Endothelial cell of umbilical vein (primary cell): ENCODE results near the gene TOMM40L. TPM values are rescaled to one million over a fixed set of nuclear protein-coding genes. Genes with fewer than 3 reads are reported as not detected.

Experiments used
- BruUV-seq: library from RNA; stranded (reverse); fragments of 400-500 nt; replicated peaks from 2 replicates; lab custom pipeline; 2021; lab: Mats Ljungman, UMichigan
- CTCF ChIA-PET: fragments of 300-600, 350-600 bp; sonication (Branson Sonifier 250); formaldehyde crosslinking; loops from one replicate; lab custom pipeline; 2021; ENCODE audit warnings: antibody characterized with exemption, inconsistent platforms; lab: Charles Lee
- POLR2A ChIA-PET: fragments of 300-600, 350-600 bp; sonication (Branson Sonifier 250); formaldehyde crosslinking; loops from one replicate; lab custom pipeline; 2021; ENCODE audit warnings: antibody characterized with exemption, inconsistent platforms; lab: Charles Lee
- DNase-seq: peaks from one replicate; pipeline ENCODE4 v3.0.0-alpha.2; 2011; ENCODE audit warnings: low read depth, low spot score
- FAIRE-seq: peaks from 2 replicates; lab custom pipeline; 2011; peaks lifted over from hg19 to GRCh38; lab: Jason Lieb, UNC
- H2AFZ ChIP-seq: 2 replicates; pipeline ENCODE4 v1.6.0; 2012; ENCODE audit warnings: low read depth, low read length, control low read depth, inconsistent platforms
- H3K27ac ChIP-seq: 2 replicates; pipeline ENCODE4 v1.5.1; 2011; ENCODE audit warnings: low read depth, mild to moderate bottlenecking, control low read depth, low read length, moderate library complexity; ENCODE audit not compliant: insufficient read depth
- H3K27me3 ChIP-seq, 2 experiments: 2 replicates each; pipeline versions ENCODE4 v1.6.0 to v1.6.1; 2011; ENCODE audit warnings: low read length in 2 of 2, mixed read lengths in 1 of 2; ENCODE audit not compliant: control insufficient read depth in 2 of 2, insufficient read depth in 2 of 2
- H3K36me3 ChIP-seq, 2 experiments: 2 replicates in 1 of 2; 3 replicates in 1 of 2; pipeline ENCODE4 v1.5.1; 2011; ENCODE audit warnings: low read length in 2 of 2, mild to moderate bottlenecking in 1 of 2, moderate library complexity in 1 of 2; ENCODE audit not compliant: control insufficient read depth in 2 of 2, insufficient read depth in 2 of 2; ENCODE audit errors: extremely low read depth in 1 of 2
- H3K4me1 ChIP-seq: 3 replicates; pipeline ENCODE4 v1.5.1; 2011; ENCODE audit warnings: mild to moderate bottlenecking, low read length; ENCODE audit not compliant: control insufficient read depth, insufficient read depth; ENCODE audit errors: extremely low read depth
- H3K4me2 ChIP-seq: 2 replicates; pipeline ENCODE4 v1.6.1; 2011; ENCODE audit warnings: low read length, control low read depth, mixed read lengths; ENCODE audit not compliant: insufficient read depth
- H3K4me3 ChIP-seq, 3 experiments: fragments of 200-600 bp in 1 of 3; sonication (generic), shearing (Covaris generic) in 1 of 3; replicated peaks in 1 of 3; 2 replicates each; pipeline ENCODE4 v1.5.1; 2011 to 2016; ENCODE audit warnings: control low read depth in 3 of 3, low read length in 3 of 3, mild to moderate bottlenecking in 2 of 3, inconsistent platforms in 1 of 3, low read depth in 1 of 3, moderate library complexity in 1 of 3; ENCODE audit not compliant: insufficient read depth in 1 of 3
- H3K79me2 ChIP-seq: 2 replicates; pipeline ENCODE4 v1.6.0; 2012; ENCODE audit warnings: low read length, inconsistent platforms; ENCODE audit not compliant: control insufficient read depth, insufficient read depth
- H3K9ac ChIP-seq: replicated peaks from 2 replicates; pipeline ENCODE3; 2011; ENCODE audit warnings: low read length, control low read depth; ENCODE audit not compliant: insufficient read depth; ENCODE audit errors: extremely low read depth
- H3K9me1 ChIP-seq: replicated peaks from 3 replicates; pipeline ENCODE4 v1.6.0; 2011; ENCODE audit warnings: mild to moderate bottlenecking, low read length; ENCODE audit not compliant: control insufficient read depth, insufficient read depth; ENCODE audit errors: extremely low read depth
- H3K9me3 ChIP-seq: replicated peaks from 2 replicates; pipeline ENCODE4 v1.5.1; 2012; ENCODE audit warnings: low read length, inconsistent platforms; ENCODE audit not compliant: control insufficient read depth, insufficient read depth
- H4K20me1 ChIP-seq: replicated peaks from 2 replicates; pipeline ENCODE3; 2011; ENCODE audit warnings: mild to moderate bottlenecking, low read length; ENCODE audit not compliant: control insufficient read depth, insufficient read depth; ENCODE audit errors: extremely low read depth
- EZH2 ChIP-seq: IDR thresholded peaks from 2 replicates; pipeline ENCODE4 v1.6.1; 2012; ENCODE audit warnings: borderline replicate concordance, low read depth, mild to moderate bottlenecking, moderate library complexity, low read length, inconsistent platforms; ENCODE audit not compliant: severe bottlenecking
- GATA2 ChIP-seq: IDR thresholded peaks from 2 replicates; pipeline ENCODE4 v1.7.0; 2011; ENCODE audit warnings: low read depth, mild to moderate bottlenecking, moderate library complexity, mixed read lengths, low read length; ENCODE audit not compliant: insufficient read length, insufficient read depth
- JUN ChIP-seq: IDR thresholded peaks from 2 replicates; pipeline ENCODE4 v1.6.1; 2011; ENCODE audit warnings: borderline replicate concordance, low read depth; ENCODE audit not compliant: insufficient read length, insufficient read depth
- MYC ChIP-seq: IDR thresholded peaks from one replicate; pipeline ENCODE4 v1.6.1; 2011; ENCODE audit warnings: mild to moderate bottlenecking, low read depth, low read length
- POLR2A ChIP-seq: IDR thresholded peaks from 2 replicates; pipeline ENCODE4 v1.6.1; 2012; ENCODE audit warnings: low read depth, mild to moderate bottlenecking, control low read depth, low read length
- POLR2AphosphoS5 ChIP-seq: IDR thresholded peaks from 2 replicates; pipeline ENCODE4 v1.6.1; 2012; ENCODE audit warnings: low read depth, mild to moderate bottlenecking, control low read depth, low read length, moderate library complexity; ENCODE audit not compliant: insufficient read depth
- dilution Hi-C: fragments of 300-500 bp; cut with MboI; formaldehyde crosslinking; loops from one replicate; pipeline ENCODE4 v1.15.0; 2019; ENCODE audit warnings: low sequenced_read_pairs; ENCODE audit not compliant: extremely low pct_ligation_motif_present
- intact Hi-C: fragments of 100-400 bp; cut with micrococcal nuclease; formaldehyde crosslinking; loops from one replicate; pipeline ENCODE4 v1.10.0; 2022
- polyA plus RNA-seq, 4 experiments: library from polyadenylated mRNA; depleted of rRNA in 3 of 4; stranded (reverse) in 3 of 4; unstranded in 1 of 4; fragments of >200 nt; gene quantifications; 2 replicates each; pipeline versions ENCODE4 v1.2.1 to v1.2.3, GENCODE V29; 2011 to 2012; ENCODE audit warnings: missing spikeins in 1 of 4
- total RNA-seq: library from RNA; stranded (reverse); gene quantifications from 2 replicates; pipeline ENCODE4 v1.2.3, GENCODE V29; 2021
- TF ChIP-seq, protein P1 (sequence below): IDR thresholded peaks from 2 replicates; pipeline ENCODE4 v1.6.1; 2011; ENCODE audit not compliant: insufficient read depth, insufficient read length
- TF ChIP-seq, protein P2 (sequence below), 2 donors: IDR thresholded peaks; 1 replicate in 1 of 2; 2 replicates in 1 of 2; pipeline ENCODE4 v1.5.1; 2011; ENCODE audit warnings: low read length in 2 of 2, mild to moderate bottlenecking in 2 of 2, moderate library complexity in 2 of 2, control low read depth in 1 of 2, inconsistent platforms in 1 of 2, low read depth in 1 of 2; ENCODE audit not compliant: insufficient read depth in 1 of 2; ENCODE audit errors: extremely low read depth in 1 of 2

The TOMM40L gene
- total and polyA plus RNA-seq, 2 donors (not counting 3 experiments of a cell fraction or from before 2014, with no cell fraction given) = 18.6 to 18.7 TPM

DNA sequence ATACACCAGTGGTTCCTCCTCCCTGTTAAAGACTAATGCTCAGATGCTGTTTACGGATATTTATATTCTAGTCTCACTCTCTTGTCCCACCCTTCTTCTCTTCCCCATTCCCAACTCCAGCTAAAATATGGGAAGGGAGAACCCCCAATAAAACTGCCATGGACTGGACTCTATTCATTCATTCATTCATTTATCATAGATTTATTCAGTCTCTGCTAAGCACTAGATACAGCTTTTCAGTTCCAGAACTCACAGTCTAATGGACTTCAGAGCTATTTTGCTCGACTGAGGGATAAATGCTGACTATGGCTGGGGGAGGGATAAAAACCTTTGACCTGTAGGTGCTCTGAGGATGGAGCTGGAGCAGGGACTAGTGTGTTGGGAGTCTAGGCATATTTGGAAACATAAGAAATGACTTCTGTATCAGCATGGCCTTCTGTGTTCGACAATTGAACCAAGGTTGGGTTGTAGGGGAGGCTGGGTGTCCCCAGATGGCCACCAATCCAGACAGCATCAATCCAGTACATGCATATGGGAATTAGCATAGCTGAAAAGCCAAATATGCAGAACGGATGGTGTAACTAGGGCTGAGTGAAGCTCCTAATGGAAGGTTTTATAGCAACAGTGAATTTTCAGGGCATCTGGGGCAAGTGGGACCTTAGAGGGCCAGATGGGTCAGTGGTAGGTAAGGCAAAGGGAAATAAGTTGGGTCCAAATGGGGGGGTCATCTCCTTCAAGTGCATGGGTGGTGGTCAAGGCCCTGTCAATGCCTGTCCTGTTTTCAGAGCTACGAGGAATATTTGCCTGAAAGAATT, 6.6 kb upstream of the TOMM40L start:
- Histone ChIP-seq H3K4me3 (no peak overlapping the region), H3K27me3 (no peaks in the 10 kb centered on the region), H3K9me3 (no peaks in the 10 kb centered on the region), H3K4me2 (no peak overlapping the region), H3K9ac (no peak overlapping the region), H3K9me1 (no peaks in the 10 kb centered on the region), H2AFZ (no peak overlapping the region), H3K4me1 (peaks cover 11% of the 10 kb centered on the region), H3K27ac (no peak overlapping the region), H3K79me2 (no peaks in the 10 kb centered on the region), H3K36me3 (peaks cover 6% of the 10 kb centered on the region in 2 experiments), H4K20me1 (no peaks in the 10 kb centered on the region)
- dilution Hi-C loops (no loop called here), intact Hi-C loops (no loop called here)
- CTCF ChIA-PET = interaction anchor here (0.7 to 2.1 kb wide), 5 partner anchors 9 to 155 kb away, joined by 3 to 9 read pairs (median 3); no protein-coding TSS in a partner anchor
- FAIRE-seq (no peak), DNase-seq (no peak)
- no peak for TF ChIP-seq POLR2A
- TF ChIP-seq, protein P1, sequence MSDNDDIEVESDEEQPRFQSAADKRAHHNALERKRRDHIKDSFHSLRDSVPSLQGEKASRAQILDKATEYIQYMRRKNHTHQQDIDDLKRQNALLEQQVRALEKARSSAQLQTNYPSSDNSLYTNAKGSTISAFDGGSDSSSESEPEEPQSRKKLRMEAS = no peak
- TF ChIP-seq EZH2 = no peak
- TF ChIP-seq POLR2AphosphoS5 = no peak
- TF ChIP-seq GATA2 = no peak
- no peak for TF ChIP-seq JUN
- no peak for TF ChIP-seq MYC
- TF ChIP-seq, protein P2, sequence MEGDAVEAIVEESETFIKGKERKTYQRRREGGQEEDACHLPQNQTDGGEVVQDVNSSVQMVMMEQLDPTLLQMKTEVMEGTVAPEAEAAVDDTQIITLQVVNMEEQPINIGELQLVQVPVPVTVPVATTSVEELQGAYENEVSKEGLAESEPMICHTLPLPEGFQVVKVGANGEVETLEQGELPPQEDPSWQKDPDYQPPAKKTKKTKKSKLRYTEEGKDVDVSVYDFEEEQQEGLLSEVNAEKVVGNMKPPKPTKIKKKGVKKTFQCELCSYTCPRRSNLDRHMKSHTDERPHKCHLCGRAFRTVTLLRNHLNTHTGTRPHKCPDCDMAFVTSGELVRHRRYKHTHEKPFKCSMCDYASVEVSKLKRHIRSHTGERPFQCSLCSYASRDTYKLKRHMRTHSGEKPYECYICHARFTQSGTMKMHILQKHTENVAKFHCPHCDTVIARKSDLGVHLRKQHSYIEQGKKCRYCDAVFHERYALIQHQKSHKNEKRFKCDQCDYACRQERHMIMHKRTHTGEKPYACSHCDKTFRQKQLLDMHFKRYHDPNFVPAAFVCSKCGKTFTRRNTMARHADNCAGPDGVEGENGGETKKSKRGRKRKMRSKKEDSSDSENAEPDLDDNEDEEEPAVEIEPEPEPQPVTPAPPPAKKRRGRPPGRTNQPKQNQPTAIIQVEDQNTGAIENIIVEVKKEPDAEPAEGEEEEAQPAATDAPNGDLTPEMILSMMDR (IDR thresholded peaks at IDR 0.05; ENCODE audit: extremely low read depth in 1 of 2, insufficient read depth in 1 of 2, low read depth in 1 of 2, low read length in 2 of 2) = no peak
- no TSS peak for BruUV-seq
- POLR2A ChIA-PET = no interaction called here
